GM18870 (cell line): ENCODE data around the gene FSTL3.

Experiments used
- ATAC-seq: cut with Tn5 transposase; IDR thresholded peaks from one replicate; pipeline ENCODE4 v1.9.1; 2021; ENCODE audit warnings: moderate library complexity; ENCODE audit not compliant: unreplicated experiment

The FSTL3 gene

DNA sequence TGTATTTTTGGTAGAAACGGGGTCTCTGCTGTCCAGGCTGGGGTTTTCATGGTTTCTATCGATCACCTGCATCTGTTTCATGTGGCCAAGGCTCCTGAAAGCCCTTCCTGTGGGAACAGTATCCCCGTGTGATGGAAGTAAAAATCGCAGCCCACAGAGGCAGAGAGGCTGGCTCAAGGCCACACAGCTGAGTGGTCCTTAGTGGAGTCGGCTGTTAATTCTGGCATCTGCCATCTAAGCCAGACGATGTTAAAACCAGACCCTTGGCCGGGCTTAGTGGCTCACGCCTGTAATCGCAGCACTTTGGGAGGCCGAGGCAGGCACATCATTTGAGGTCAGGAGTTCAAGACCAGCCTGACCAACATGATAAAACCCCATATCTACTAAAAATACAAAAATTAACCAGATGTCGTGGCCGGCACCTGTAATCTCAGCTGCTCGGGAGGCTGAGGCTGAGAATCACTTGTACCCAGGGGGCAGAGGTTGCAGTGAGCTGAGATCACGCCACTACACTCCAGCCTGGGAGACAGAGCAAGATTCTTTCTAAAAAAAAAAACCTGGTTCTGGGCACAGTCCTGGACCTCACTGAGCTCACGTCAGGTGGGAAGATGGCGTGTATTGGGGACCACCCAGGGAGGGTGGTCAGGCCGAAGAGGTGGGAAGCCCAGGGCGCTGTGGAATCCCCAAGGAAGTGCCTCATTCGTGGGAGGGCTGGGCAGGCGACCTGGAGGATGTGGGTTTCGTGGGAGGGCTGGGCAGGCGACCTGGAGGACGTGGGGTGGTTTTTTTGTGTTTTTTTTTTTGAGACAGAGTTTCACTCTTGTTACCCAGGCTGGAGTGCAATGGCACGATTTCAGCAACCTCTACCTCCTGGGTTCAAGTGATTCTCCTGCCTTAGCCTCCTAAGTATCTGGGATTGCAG is 56.2 kb downstream of the FSTL3 start:
- ATAC-seq = no peak
